HepG2 (cell line): ENCODE data around the gene STEAP1B. TPM values are rescaled to one million over a fixed set of nuclear protein-coding genes. Genes with fewer than 3 reads are reported as not detected.

Source experiments
- ERF ChIP-seq: IDR thresholded peaks from 2 replicates; pipeline ENCODE4 v1.6.1; 2018; ENCODE audit warnings: missing biosample characterization, missing genetic modification reagents
- GATAD2A ChIP-seq: IDR thresholded peaks from 2 replicates; pipeline ENCODE4 v1.6.1; 2016
- GZF1 ChIP-seq: sonication (generic); formaldehyde crosslinking; IDR thresholded peaks from 2 replicates; pipeline ENCODE4 v1.5.1; 2020; ENCODE audit warnings: mild to moderate bottlenecking, missing genetic modification reagents
- HNF4G ChIP-seq, 2 experiments: sonication (generic) in 1 of 2; formaldehyde crosslinking in 1 of 2; IDR thresholded peaks; 2 replicates each; pipeline versions ENCODE4 v1.4.0 to v1.6.1; 2011 to 2020; ENCODE audit warnings: borderline replicate concordance in 2 of 2, low read depth in 2 of 2, mild to moderate bottlenecking in 2 of 2, low read length in 1 of 2, missing genetic modification reagents in 1 of 2, moderate library complexity in 1 of 2
- MED1 ChIP-seq: sonication (generic); formaldehyde crosslinking; IDR thresholded peaks from 2 replicates; pipeline ENCODE4 v1.4.0; 2020; ENCODE audit warnings: missing genetic modification reagents
- NFATC3 ChIP-seq: sonication (generic); formaldehyde crosslinking; IDR thresholded peaks from 2 replicates; pipeline ENCODE4 v1.5.1; 2020; ENCODE audit warnings: mild to moderate bottlenecking, missing genetic modification reagents
- NFRKB ChIP-seq: fragments of 450-650 bp; IDR thresholded peaks from 2 replicates; pipeline ENCODE4 v1.6.1; 2017
- PCBP2 ChIP-seq: fragments of 200-400 bp; formaldehyde crosslinking; optimal IDR thresholded peaks from 2 replicates; pipeline ENCODE3; 2018; ENCODE audit warnings: low read length, low read depth; ENCODE audit not compliant: poor library complexity, severe bottlenecking
- RFX3 ChIP-seq: IDR thresholded peaks from 2 replicates; pipeline ENCODE4 v1.6.1; 2016; ENCODE audit warnings: missing biosample characterization, missing genetic modification reagents
- SATB2 ChIP-seq: sonication (generic); formaldehyde crosslinking; IDR thresholded peaks from 2 replicates; pipeline ENCODE4 v1.5.0; 2020; ENCODE audit warnings: missing genetic modification reagents
- YY1 ChIP-seq: IDR thresholded peaks from 2 replicates; pipeline ENCODE4 v1.6.1; 2011; ENCODE audit warnings: low read length, low read depth, moderate library complexity, mild to moderate bottlenecking; ENCODE audit not compliant: insufficient read depth, insufficient replicate concordance
- ZBTB42 ChIP-seq: sonication (generic); formaldehyde crosslinking; IDR thresholded peaks from 2 replicates; pipeline ENCODE4 v1.5.0; 2020; ENCODE audit warnings: mild to moderate bottlenecking, missing genetic modification reagents
- ZFP36 ChIP-seq: fragments of 150-350 bp; IDR thresholded peaks from 2 replicates; pipeline ENCODE4 v1.6.1; 2018; ENCODE audit warnings: borderline replicate concordance, low read length, low read depth; ENCODE audit not compliant: partially characterized antibody
- ZNF180 ChIP-seq: sonication (generic); formaldehyde crosslinking; IDR thresholded peaks from 2 replicates; pipeline ENCODE4 v1.4.0; 2020; ENCODE audit warnings: low read depth, missing genetic modification reagents, borderline replicate concordance
- ZNF230 ChIP-seq: sonication (generic); formaldehyde crosslinking; IDR thresholded peaks from 2 replicates; pipeline ENCODE4 v1.4.0; 2020; ENCODE audit warnings: mild to moderate bottlenecking, missing genetic modification reagents
- ZNF234 ChIP-seq: sonication (generic); formaldehyde crosslinking; conservative IDR thresholded peaks from 2 replicates; pipeline ENCODE4 v1.5.1; 2020; ENCODE audit warnings: mild to moderate bottlenecking, missing genetic modification reagents
- ZNF251 ChIP-seq: sonication (generic); formaldehyde crosslinking; IDR thresholded peaks from 2 replicates; pipeline ENCODE4 v1.9.0; 2021; ENCODE audit warnings: mild to moderate bottlenecking, missing genetic modification reagents
- ZNF780A ChIP-seq: sonication (generic); formaldehyde crosslinking; IDR thresholded peaks from 2 replicates; pipeline ENCODE4 v1.8.0; 2022; ENCODE audit warnings: mild to moderate bottlenecking, missing genetic modification reagents, moderate library complexity
- ZSCAN22 ChIP-seq: sonication (generic); formaldehyde crosslinking; IDR thresholded peaks from 2 replicates; pipeline ENCODE4 v1.4.0; 2020; ENCODE audit warnings: mild to moderate bottlenecking, missing genetic modification reagents
- ZSCAN29 ChIP-seq: sonication (generic); formaldehyde crosslinking; conservative IDR thresholded peaks from 2 replicates; pipeline ENCODE4 v1.4.0; 2020; ENCODE audit warnings: mild to moderate bottlenecking, missing genetic modification reagents
- polyA plus RNA-seq, 8 experiments: library from polyadenylated mRNA; depleted of rRNA in 3 of 8; stranded (reverse) in 7 of 8; unstranded in 1 of 8; fragments of >200 nt; fragmentation: Illumina TruSeq in 4 of 8; extraction: Trizol in 4 of 8; gene quantifications; 2 replicates each; pipeline versions ENCODE4 v1.2.1 to v1.2.3, GENCODE V29; 2011 to 2016; ENCODE audit warnings: low read depth in 4 of 8, missing spikeins in 1 of 8, mixed read lengths in 1 of 8; ENCODE audit not compliant: insufficient read depth in 1 of 8
- total RNA-seq, 5 experiments: library from RNA; depleted of rRNA; stranded (reverse); fragments of >200 nt; fragmentation: Illumina TruSeq; extraction: Trizol; gene quantifications; 2 replicates each; pipeline ENCODE4 v1.2.3, GENCODE V29; 2016; ENCODE audit warnings: low read depth in 1 of 5
- TF ChIP-seq, protein P1 (sequence below): sonication (generic); formaldehyde crosslinking; IDR thresholded peaks from 2 replicates; pipeline ENCODE4 v1.4.0; 2020; ENCODE audit warnings: missing genetic modification reagents, mild to moderate bottlenecking, borderline replicate concordance
- TF ChIP-seq, protein P2 (sequence below): sonication (generic); formaldehyde crosslinking; IDR thresholded peaks from 2 replicates; pipeline ENCODE4 v1.5.1; 2020; ENCODE audit warnings: mild to moderate bottlenecking, missing genetic modification reagents, borderline replicate concordance

Gene STEAP1B
- total and polyA plus RNA-seq, 2 of the 13 experiments (the other 11 are each of a cell fraction or from before 2014, with no cell fraction given) = not detected

DNA sequence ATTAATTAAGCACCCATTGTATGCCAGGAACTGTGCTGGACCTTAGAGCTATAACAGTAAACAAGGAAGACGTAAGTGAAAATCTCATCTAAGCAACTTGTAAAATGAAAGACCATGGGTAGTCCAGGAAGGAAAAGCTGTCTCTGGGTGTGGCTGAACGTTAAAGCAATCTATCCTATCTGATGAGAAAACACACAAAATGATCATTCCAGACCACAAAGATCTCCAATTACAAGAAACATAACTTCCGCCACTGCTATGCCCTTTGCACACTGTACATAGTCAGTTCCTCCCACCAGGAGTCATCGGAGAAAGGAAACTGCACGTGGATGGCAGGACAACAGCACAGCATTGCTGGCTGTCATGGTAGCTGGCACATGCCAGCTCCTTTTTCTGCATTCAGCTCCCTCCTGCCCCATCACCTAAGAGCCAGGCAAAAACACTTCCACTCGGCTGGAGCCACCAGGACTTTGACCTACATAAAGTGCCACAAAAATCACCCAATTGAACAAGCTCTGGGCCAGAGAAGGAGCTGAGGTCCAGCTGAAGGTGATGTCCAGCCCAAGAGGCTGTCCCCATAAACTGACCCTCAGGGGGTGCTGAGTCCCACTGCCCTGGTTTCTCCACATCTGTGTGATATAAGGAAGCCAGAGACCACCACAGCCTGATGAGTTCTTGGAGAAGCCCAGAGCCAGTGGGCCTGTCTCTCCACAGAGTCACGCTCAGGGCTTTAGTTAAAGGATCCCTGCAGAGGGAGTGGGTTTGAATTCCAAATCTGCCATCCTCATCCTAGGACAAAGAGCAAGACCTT, 56.4 kb downstream of the STEAP1B start (continued):
- peak; percentile 96 for TF ChIP-seq GATAD2A (CRISPR knock-in tag)
- TF ChIP-seq PCBP2 = no peak
- no peak for TF ChIP-seq GZF1 (CRISPR knock-in tag)
- TF ChIP-seq SATB2 = 0 out of 2 replicates have a peak, but pooled peaks have one; percentile 87
- no peak for TF ChIP-seq ZNF180 (CRISPR knock-in tag)
- TF ChIP-seq ZNF780A (CRISPR knock-in tag) = peak; percentile 77; the same call in 1 of the 2 replicates
- 0 out of 2 replicates have a peak, but pooled peaks have one; percentile 75 for TF ChIP-seq ZBTB42 (CRISPR knock-in tag)
- TF ChIP-seq, protein P1, sequence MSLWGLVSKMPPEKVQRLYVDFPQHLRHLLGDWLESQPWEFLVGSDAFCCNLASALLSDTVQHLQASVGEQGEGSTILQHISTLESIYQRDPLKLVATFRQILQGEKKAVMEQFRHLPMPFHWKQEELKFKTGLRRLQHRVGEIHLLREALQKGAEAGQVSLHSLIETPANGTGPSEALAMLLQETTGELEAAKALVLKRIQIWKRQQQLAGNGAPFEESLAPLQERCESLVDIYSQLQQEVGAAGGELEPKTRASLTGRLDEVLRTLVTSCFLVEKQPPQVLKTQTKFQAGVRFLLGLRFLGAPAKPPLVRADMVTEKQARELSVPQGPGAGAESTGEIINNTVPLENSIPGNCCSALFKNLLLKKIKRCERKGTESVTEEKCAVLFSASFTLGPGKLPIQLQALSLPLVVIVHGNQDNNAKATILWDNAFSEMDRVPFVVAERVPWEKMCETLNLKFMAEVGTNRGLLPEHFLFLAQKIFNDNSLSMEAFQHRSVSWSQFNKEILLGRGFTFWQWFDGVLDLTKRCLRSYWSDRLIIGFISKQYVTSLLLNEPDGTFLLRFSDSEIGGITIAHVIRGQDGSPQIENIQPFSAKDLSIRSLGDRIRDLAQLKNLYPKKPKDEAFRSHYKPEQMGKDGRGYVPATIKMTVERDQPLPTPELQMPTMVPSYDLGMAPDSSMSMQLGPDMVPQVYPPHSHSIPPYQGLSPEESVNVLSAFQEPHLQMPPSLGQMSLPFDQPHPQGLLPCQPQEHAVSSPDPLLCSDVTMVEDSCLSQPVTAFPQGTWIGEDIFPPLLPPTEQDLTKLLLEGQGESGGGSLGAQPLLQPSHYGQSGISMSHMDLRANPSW (CRISPR knock-in tag) = no peak
- TF ChIP-seq YY1 = peak; percentile 42
- TF ChIP-seq RFX3 (CRISPR knock-in tag) = no peak
- TF ChIP-seq MED1 (CRISPR knock-in tag) = peak; percentile 99
- TF ChIP-seq ZSCAN22 (CRISPR knock-in tag) = no peak
- TF ChIP-seq HNF4G (IDR thresholded peaks at IDR 0.05; ENCODE audit: borderline replicate concordance, low read depth, low read length) = peak; percentile 87; the same call in 1 of the 2 replicates
- TF ChIP-seq HNF4G (CRISPR knock-in tag; IDR thresholded peaks at IDR 0.05; ENCODE audit: borderline replicate concordance, low read depth) = peak; percentile 81; the same call in 1 of the 2 replicates
- no peak for TF ChIP-seq ZNF234 (CRISPR knock-in tag)
- TF ChIP-seq ZNF230 (CRISPR knock-in tag) = no peak
- peak; percentile 72 for TF ChIP-seq ERF (CRISPR knock-in tag)
- TF ChIP-seq NFRKB = no peak
- no peak for TF ChIP-seq ZNF251 (CRISPR knock-in tag)
- TF ChIP-seq, protein P2, sequence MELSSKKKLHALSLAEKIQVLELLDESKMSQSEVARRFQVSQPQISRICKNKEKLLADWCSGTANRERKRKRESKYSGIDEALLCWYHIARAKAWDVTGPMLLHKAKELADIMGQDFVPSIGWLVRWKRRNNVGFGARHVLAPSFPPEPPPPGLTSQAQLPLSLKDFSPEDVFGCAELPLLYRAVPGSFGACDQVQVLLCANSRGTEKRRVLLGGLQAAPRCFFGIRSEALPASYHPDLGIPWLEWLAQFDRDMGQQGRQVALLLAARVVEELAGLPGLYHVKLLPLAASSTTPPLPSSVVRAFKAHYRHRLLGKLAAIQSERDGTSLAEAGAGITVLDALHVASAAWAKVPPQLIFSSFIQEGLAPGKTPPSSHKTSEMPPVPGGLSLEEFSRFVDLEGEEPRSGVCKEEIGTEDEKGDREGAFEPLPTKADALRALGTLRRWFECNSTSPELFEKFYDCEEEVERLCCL = no peak
- TF ChIP-seq ZFP36 = no peak
- no peak for TF ChIP-seq NFATC3 (CRISPR knock-in tag)
- peak; percentile 91 for TF ChIP-seq ZSCAN29 (CRISPR knock-in tag)
